Measurements from ENCODE around the gene ADTRP. TPM values are rescaled to one million over a fixed set of nuclear protein-coding genes. Genes with fewer than 3 reads are reported as not detected.

The ADTRP gene
- total and polyA plus RNA-seq, 2 of the 13 experiments (the other 11 are each of a cell fraction or from before 2014, with no cell fraction given): not detected

DNA sequence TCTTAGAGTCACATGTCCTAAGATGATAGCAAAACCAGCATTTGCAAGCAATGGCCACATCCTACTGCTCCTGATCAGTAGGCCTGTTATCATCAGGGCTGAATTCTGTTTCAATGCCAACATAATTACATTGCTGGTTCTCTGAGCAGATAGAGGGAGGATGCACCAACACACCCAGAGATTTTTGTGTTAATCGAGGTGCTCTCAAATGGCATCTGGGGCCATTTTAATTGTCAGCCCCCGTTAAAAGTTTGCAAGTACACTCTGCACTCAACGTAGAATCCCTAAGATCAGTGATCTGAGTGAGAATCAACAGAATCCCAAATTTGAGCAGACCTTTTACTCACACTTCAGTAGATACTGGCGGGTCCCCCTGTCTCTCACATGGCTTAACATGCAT, 24.8 kb downstream of the ADTRP start (continued):
- TF ChIP-seq RXRA (CRISPR knock-in tag; IDR thresholded peaks at IDR 0.05): no peak

DNA sequence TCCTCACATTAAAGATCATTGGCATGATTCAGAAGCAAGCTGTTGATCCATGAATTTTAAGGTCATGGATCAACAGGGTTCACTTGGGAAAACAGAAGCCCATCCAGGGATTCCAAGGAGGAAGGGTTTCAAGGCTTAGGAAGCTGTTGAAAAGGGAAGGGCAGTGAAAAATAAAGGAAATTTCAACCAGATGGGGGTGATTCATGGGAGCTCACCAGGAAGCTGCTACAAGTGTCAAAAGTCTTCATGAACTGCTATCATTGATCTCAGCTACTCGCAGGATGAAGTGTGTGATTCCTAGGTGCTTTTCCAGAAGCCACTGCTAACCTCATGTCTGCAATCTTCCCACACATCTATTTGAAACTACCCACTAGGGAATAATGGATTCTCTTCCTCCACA, 26.2 kb downstream of the ADTRP start:
- ATAC-seq: no peak
- ChIA-PET POLR2A (no interaction called here), CTCF (ENCODE audit: low intra/inter-chr PET ratio, low total read pairs) (no interaction called here)
- no peak overlapping the region for H3K9ac ChIP-seq (ENCODE audit: insufficient read depth, low read depth, low read length)
- H3K79me2 ChIP-seq (ENCODE audit: insufficient read depth, low read length): no peaks in the 10 kb centered on the region
- no peaks in the 10 kb centered on the region for H3K36me3 ChIP-seq (replicated peaks in 1 of 2; ENCODE audit: control insufficient read depth in 1 of 2, insufficient read depth in 2 of 2, low read length in 2 of 2)
- DNase-seq (ENCODE audit: low spot score): no peak
- no peaks in the 10 kb centered on the region for H4K20me1 ChIP-seq (ENCODE audit: insufficient read depth, low read length)
- no peak overlapping the region for H3K27ac ChIP-seq (ENCODE audit: extremely low read length, insufficient read depth, low read length)
- intact Hi-C loops (cut with micrococcal nuclease; ENCODE audit: unreplicated experiment): no loop called here
- in situ Hi-C loops (cut with HindIII; ENCODE audit: extremely low pct_ligation_motif_present, low pct_unique_long_range_greater_than_20kb): no loop called here
- 0% methylated on average over 1 of the region's 1 CpG for WGBS (ENCODE audit: low lambda C conversion rate)
- 0 out of 5 replicates have a peak, but pooled peaks cover 0 to 5% of the 10 kb centered on the region in 2 experiments for H3K27me3 ChIP-seq (ENCODE audit: control insufficient read depth in 1 of 2, insufficient read depth in 2 of 2, low read length in 2 of 2)
- H3K4me2 ChIP-seq (ENCODE audit: low read depth, low read length): no peak overlapping the region
- no peak overlapping the region for H3K4me3 ChIP-seq (replicated peaks in 1 of 3; ENCODE audit: insufficient read depth in 1 of 3, low read depth in 2 of 3, low read length in 3 of 3)
- H3K4me1 ChIP-seq (ENCODE audit: insufficient read depth, low read length): no peaks in the 10 kb centered on the region
- no peak for FAIRE-seq
- no TSS peak for BruUV-seq (replicated peaks)
- H3K9me3 ChIP-seq (ENCODE audit: low read length): no peaks in the 10 kb centered on the region
- H2AFZ ChIP-seq (ENCODE audit: low read length): no peak overlapping the region
- TF ChIP-seq, protein P1, sequence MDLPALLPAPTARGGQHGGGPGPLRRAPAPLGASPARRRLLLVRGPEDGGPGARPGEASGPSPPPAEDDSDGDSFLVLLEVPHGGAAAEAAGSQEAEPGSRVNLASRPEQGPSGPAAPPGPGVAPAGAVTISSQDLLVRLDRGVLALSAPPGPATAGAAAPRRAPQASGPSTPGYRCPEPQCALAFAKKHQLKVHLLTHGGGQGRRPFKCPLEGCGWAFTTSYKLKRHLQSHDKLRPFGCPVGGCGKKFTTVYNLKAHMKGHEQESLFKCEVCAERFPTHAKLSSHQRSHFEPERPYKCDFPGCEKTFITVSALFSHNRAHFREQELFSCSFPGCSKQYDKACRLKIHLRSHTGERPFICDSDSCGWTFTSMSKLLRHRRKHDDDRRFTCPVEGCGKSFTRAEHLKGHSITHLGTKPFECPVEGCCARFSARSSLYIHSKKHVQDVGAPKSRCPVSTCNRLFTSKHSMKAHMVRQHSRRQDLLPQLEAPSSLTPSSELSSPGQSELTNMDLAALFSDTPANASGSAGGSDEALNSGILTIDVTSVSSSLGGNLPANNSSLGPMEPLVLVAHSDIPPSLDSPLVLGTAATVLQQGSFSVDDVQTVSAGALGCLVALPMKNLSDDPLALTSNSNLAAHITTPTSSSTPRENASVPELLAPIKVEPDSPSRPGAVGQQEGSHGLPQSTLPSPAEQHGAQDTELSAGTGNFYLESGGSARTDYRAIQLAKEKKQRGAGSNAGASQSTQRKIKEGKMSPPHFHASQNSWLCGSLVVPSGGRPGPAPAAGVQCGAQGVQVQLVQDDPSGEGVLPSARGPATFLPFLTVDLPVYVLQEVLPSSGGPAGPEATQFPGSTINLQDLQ (CRISPR knock-in tag; IDR thresholded peaks at IDR 0.05): no peak
- no peak for TF ChIP-seq ZNF3 (CRISPR knock-in tag; IDR thresholded peaks at IDR 0.05)
- TF ChIP-seq ARNT (IDR thresholded peaks at IDR 0.05): no peak
- TF ChIP-seq ZSCAN22 (CRISPR knock-in tag; IDR thresholded peaks at IDR 0.05): no peak
- no peak for TF ChIP-seq HINFP (CRISPR knock-in tag; IDR thresholded peaks at IDR 0.05; ENCODE audit: low read depth)
- no peak for TF ChIP-seq ZSCAN20 (CRISPR knock-in tag; IDR thresholded peaks at IDR 0.05; ENCODE audit: borderline replicate concordance)
- no peak for TF ChIP-seq ELF4 (CRISPR knock-in tag; IDR thresholded peaks at IDR 0.05; ENCODE audit: borderline replicate concordance)
- no peak for TF ChIP-seq ZNF34 (CRISPR knock-in tag; IDR thresholded peaks at IDR 0.05; ENCODE audit: borderline replicate concordance)
- no peak for TF ChIP-seq ZNF709 (CRISPR knock-in tag; IDR thresholded peaks at IDR 0.05)
- no peak for TF ChIP-seq RFX1 (IDR thresholded peaks at IDR 0.05)
- TF ChIP-seq, protein P2, sequence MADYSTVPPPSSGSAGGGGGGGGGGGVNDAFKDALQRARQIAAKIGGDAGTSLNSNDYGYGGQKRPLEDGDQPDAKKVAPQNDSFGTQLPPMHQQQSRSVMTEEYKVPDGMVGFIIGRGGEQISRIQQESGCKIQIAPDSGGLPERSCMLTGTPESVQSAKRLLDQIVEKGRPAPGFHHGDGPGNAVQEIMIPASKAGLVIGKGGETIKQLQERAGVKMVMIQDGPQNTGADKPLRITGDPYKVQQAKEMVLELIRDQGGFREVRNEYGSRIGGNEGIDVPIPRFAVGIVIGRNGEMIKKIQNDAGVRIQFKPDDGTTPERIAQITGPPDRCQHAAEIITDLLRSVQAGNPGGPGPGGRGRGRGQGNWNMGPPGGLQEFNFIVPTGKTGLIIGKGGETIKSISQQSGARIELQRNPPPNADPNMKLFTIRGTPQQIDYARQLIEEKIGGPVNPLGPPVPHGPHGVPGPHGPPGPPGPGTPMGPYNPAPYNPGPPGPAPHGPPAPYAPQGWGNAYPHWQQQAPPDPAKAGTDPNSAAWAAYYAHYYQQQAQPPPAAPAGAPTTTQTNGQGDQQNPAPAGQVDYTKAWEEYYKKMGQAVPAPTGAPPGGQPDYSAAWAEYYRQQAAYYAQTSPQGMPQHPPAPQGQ (CRISPR knock-in tag; IDR thresholded peaks at IDR 0.05; ENCODE audit: borderline replicate concordance): no peak
- TF ChIP-seq, protein P3, sequence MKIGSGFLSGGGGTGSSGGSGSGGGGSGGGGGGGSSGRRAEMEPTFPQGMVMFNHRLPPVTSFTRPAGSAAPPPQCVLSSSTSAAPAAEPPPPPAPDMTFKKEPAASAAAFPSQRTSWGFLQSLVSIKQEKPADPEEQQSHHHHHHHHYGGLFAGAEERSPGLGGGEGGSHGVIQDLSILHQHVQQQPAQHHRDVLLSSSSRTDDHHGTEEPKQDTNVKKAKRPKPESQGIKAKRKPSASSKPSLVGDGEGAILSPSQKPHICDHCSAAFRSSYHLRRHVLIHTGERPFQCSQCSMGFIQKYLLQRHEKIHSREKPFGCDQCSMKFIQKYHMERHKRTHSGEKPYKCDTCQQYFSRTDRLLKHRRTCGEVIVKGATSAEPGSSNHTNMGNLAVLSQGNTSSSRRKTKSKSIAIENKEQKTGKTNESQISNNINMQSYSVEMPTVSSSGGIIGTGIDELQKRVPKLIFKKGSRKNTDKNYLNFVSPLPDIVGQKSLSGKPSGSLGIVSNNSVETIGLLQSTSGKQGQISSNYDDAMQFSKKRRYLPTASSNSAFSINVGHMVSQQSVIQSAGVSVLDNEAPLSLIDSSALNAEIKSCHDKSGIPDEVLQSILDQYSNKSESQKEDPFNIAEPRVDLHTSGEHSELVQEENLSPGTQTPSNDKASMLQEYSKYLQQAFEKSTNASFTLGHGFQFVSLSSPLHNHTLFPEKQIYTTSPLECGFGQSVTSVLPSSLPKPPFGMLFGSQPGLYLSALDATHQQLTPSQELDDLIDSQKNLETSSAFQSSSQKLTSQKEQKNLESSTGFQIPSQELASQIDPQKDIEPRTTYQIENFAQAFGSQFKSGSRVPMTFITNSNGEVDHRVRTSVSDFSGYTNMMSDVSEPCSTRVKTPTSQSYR (CRISPR knock-in tag; IDR thresholded peaks at IDR 0.05; ENCODE audit: borderline replicate concordance): no peak
- no peak for TF ChIP-seq KLF9 (CRISPR knock-in tag; IDR thresholded peaks at IDR 0.05; ENCODE audit: low read depth)

All from HepG2 (cell line).